ENCODE results near the gene POU2AF1.

POU2AF1 gene

GRCh38 chr11:111336582-111337256 lies 42.4 kb downstream of the POU2AF1 start:
- DNase-seq (ENCODE audit: low read depth in 2 of 2) = peak; percentile 65 to 89

DNA sequence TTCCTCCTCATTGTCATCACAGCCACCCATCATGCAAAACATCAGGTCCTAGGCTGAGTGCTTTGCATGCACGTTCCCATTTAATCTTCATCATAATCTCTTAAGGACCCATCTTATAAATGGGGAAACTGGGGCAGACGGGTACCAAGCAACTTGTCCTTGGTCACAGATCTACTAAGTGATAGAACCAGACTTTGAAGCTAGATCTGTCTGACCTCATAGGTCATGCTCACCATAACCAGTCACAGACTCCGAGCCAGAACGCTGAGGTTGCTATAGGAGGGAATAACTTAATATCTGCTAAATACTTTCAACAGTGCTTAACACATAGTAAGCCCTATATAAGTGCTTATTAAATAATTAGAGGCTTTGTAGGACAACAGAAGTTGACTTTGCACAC lies 43.0 kb downstream of the POU2AF1 start:
- H3K4me3 ChIP-seq (replicated peaks in 1 of 2; ENCODE audit: low read depth in 2 of 2, low read length in 2 of 2) = no peak overlapping the region
- no peak for DNase-seq (ENCODE audit: low read depth in 2 of 2)
- TF ChIP-seq CTCF (IDR thresholded peaks at IDR 0.05; ENCODE audit: low read depth, low read length) = no peak

More at GRCh38 chr11:111336582-111337256, 42.4 kb downstream of the POU2AF1 start:
- TF ChIP-seq CTCF (IDR thresholded peaks at IDR 0.05; ENCODE audit: low read depth, low read length) = no peak
- no peak overlapping the region for H3K4me3 ChIP-seq (replicated peaks in 1 of 2; ENCODE audit: low read depth in 2 of 2, low read length in 2 of 2)

- TF ChIP-seq CTCF (IDR thresholded peaks at IDR 0.05; ENCODE audit: low read depth, low read length) = no peak
- DNase-seq (ENCODE audit: low read depth in 2 of 2) = no peak
- H3K4me3 ChIP-seq (replicated peaks in 1 of 2; ENCODE audit: low read depth in 2 of 2, low read length in 2 of 2) = no peak overlapping the region
Observed at GRCh38 chr11:111335549-111335948, 43.5 kb downstream of the POU2AF1 start.

DNA sequence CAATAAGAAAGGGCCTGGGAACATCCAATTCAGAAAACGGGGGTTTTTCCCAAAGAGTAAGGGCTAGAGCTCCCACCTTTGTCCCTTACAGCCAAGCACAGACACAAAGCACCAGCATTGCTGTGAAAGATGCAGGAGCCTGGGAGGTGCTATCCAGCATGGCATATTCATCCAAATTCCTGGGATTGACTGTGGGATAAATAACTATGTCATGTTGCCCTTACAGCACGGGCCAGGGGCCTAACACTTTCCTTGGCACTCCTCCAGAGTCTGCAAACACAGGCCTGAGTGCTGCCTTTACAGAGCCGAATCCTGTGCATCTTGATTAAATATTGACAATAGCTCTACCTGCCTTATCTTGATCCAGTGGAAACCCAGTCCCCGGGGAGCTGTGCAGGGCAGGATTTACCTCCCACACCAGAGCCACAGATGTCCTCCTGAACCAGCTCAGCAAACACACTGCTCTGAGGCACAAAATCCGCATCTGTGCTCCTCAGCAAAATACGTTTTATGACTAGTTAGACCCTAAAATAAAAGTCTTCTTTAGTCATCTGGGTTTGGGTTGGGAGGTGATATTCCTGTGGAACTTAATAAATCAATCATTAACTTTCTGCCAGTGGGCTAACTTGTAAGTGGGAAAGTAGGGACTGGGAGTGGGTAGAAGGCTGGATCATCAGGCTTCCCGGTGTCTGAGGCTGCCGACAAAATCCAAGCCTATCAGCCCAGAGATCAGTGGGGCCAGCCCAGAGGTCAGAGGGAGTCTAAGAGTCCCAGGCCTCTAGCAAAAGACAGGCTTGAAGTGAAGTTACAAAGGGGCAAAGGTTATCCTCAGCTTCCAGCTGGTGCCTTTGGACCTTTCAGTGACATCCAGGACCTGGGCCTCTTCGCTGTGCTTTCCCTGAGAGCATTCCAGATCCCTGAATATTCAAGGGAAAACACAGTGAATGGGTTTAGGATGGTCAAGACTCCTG lies 44.3 kb downstream of the POU2AF1 start:
- no peak overlapping the region for H3K4me3 ChIP-seq (replicated peaks in 1 of 2; ENCODE audit: low read depth in 2 of 2, low read length in 2 of 2)
- DNase-seq (ENCODE audit: low read depth in 2 of 2) = no peak
- no peak for TF ChIP-seq CTCF (IDR thresholded peaks at IDR 0.05; ENCODE audit: low read depth, low read length)

DNA sequence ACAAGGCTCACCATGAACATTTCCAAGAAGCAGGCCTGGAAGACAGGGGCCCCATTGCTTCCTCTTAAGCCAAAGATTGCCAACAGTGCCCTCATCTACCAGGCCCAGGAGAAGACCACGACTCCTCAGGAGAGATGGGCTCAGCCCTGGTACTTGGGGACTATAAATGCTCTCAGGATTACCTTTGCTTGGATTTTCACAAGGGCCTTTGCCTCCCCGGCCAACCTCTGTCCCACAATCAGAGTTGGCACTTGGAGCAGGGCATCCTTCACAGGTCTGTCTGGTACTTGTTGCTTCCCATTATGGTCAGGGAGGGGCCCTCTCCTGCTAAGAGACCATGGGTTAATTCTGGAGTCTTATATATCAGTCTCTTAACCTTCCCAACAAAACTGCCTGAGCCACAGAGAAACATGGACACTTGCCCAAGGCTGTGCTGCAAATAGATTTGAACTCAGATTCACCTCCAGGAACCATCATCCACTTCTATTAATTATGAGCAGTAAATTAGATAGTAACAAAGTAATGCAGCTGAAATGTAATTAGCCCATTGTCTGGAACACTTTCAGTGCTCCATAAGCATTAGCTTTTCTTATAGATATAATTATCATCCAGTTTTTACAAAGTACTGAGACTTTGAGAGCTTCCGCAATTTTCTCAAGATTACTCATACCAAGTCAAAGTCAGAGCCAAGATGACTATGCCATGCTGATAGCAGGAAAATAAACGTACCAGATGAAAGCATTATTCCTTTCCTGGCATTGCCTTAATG lies 47.2 kb downstream of the POU2AF1 start:
- DNase-seq (ENCODE audit: low read depth in 2 of 2) = peak; percentile 51 to 62
- no peak overlapping the region for H3K4me3 ChIP-seq (replicated peaks in 1 of 2; ENCODE audit: low read depth in 2 of 2, low read length in 2 of 2)
- no peak for TF ChIP-seq CTCF (IDR thresholded peaks at IDR 0.05; ENCODE audit: low read depth, low read length)

DNA sequence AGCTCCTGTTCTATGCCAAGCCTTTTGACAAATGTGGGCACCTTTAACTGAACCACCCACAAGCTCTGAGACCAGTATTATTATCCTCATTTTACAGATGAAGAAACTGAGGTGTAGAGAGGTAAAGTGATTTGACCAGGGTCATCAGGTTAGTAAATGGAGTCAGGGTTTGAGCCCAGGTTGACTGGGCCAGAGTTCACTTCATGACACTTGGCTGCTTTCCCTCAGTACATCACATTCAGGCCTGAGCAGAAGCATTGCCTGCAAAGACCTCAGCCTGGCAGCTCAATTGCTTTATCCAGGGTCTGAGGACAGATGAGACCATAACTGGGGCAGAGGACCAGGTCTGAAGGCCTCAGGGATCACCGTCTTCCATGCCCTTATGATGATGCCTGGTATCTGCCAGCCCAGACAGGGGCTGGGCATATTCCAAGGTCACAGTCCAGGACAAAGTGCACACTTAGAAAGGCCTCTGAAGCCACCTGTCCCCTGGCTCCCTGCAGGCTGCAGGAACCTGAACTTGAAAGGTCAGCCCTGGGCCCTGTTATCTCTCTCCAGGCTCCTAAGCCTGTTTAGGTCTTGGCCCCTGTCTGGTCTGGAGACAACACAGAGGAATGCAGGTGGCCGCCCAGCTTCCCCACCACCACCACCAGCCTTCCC lies 48.7 kb downstream of the POU2AF1 start:
- TF ChIP-seq CTCF (IDR thresholded peaks at IDR 0.05; ENCODE audit: low read depth, low read length) = no peak
- no peak overlapping the region for H3K4me3 ChIP-seq (replicated peaks in 1 of 2; ENCODE audit: low read depth in 2 of 2, low read length in 2 of 2)
- DNase-seq (ENCODE audit: low read depth in 2 of 2) = no peak

Measured in cardiac fibroblast (primary cell).